ENCODE measurements around the gene SH2D2A.

DNA sequence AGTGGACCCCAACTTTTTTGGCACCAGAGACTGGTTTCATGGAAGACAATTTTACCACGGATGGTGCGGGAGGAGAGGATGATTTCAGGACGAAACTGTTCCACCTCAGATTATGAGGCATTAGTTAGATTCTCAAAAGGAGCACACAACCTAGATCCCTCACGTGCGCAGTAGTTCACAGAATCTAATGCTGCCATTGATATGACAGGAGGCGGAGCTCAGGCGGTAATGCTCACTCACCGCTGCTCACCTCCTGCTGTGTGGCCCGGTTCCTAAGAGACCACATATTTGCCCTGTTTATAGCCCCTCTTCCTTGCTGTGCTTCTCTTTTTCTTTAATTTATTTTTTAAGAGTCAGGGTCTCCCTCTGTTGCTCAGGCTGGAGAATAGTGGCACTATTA, 48.6 kb upstream of the SH2D2A start:
- TF ChIP-seq, protein P1, sequence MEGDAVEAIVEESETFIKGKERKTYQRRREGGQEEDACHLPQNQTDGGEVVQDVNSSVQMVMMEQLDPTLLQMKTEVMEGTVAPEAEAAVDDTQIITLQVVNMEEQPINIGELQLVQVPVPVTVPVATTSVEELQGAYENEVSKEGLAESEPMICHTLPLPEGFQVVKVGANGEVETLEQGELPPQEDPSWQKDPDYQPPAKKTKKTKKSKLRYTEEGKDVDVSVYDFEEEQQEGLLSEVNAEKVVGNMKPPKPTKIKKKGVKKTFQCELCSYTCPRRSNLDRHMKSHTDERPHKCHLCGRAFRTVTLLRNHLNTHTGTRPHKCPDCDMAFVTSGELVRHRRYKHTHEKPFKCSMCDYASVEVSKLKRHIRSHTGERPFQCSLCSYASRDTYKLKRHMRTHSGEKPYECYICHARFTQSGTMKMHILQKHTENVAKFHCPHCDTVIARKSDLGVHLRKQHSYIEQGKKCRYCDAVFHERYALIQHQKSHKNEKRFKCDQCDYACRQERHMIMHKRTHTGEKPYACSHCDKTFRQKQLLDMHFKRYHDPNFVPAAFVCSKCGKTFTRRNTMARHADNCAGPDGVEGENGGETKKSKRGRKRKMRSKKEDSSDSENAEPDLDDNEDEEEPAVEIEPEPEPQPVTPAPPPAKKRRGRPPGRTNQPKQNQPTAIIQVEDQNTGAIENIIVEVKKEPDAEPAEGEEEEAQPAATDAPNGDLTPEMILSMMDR (IDR thresholded peaks at IDR 0.05): no peak
- TF ChIP-seq ZFX (IDR thresholded peaks at IDR 0.05; ENCODE audit: borderline replicate concordance): no peak
